ENCODE measurements around the gene DISC1.
"Not testable (repeated sequence)": the region's sequence is repeated elsewhere in the genome, so short reads cannot be mapped to it uniquely, and the experiment has no call there.

DISC1 gene

DNA sequence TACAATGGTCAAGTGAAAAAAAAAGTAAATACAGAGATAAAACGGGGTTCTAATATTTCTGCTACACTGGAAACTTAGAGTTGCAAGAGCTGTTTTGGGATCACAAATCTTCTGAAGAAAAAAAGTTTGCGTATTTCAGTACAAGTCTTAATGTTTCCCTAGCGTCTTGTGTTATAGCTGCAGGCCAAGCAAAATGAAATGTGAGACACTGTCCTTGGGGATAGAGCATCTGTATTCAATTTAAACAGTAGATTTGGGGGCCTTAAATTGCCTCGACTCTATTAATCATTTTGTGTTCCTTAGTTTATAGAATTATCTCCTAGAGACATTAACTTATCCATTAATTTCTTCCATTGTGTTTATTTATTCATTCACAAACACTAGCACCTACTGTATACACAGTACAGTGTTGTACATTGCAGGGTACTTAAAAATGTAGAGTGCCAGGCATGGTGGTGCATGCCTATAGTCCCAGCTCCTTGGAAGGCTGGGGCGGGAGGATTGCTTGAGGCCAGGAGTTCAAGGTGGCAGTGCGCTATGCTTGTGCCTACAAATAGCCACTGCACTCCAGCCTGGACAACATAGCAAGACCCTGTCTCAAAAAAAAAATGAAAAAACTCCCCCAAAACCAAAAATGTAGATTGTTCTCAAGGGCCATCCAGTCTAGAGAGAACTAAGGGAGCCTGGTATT lies 7.9 kb downstream of the DISC1 start:
- in situ Hi-C loops (cut with MboI; ENCODE audit: low sequenced_read_pairs): no loop called here

- in situ Hi-C loops (cut with MboI; ENCODE audit: low sequenced_read_pairs): no loop called here
Measured at GRCh38 chr1:231636157-231636556, 9.6 kb downstream of the DISC1 start.

- in situ Hi-C loops (cut with MboI; ENCODE audit: low sequenced_read_pairs): not testable (repeated sequence)
Measured at GRCh38 chr1:231636922-231637321, 10.3 kb downstream of the DISC1 start.

DNA sequence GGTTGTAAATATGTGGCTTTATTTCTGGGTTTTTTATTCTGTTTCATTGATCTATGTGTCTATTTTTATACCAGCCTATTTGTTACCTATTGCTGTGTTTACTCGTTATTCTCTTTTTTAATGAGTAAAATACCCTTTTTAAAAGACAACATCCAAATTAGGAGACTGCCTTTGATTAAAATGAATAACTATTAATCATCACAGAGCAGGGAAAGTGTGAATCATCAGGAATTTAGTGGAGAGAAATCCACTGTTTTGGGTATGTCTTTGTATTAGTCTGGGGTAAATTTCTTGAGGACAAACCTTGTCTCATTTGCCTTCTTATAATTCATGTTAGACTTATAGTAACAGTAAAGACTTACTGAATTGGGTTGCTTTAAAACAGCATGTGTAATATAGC lies 12.1 kb downstream of the DISC1 start:
- in situ Hi-C loops (cut with MboI; ENCODE audit: low sequenced_read_pairs): no loop called here

DNA sequence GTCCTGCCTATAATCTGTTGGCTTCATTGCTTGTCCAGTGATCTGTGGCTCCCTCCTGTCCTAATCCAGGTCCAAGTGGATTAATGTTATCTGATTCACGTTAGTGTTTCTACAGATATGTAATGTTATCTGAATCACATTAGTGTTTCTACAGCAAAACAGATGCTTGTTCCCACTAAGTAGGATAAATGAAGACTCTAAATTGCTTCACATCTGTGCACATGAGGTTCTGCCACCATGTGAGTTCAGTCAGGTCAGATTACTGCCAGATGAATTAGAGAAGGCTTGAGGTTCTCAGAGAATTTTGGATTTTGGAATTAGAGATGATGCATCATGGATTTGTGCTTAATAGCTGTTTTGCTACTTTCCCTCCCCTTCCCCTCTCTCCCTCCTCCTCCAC lies 13.2 kb downstream of the DISC1 start:
- in situ Hi-C loops (cut with MboI; ENCODE audit: low sequenced_read_pairs): no loop called here

- in situ Hi-C loops (cut with MboI; ENCODE audit: low sequenced_read_pairs): not testable (repeated sequence)
Measured at GRCh38 chr1:231641444-231641843, 14.9 kb downstream of the DISC1 start.

DNA sequence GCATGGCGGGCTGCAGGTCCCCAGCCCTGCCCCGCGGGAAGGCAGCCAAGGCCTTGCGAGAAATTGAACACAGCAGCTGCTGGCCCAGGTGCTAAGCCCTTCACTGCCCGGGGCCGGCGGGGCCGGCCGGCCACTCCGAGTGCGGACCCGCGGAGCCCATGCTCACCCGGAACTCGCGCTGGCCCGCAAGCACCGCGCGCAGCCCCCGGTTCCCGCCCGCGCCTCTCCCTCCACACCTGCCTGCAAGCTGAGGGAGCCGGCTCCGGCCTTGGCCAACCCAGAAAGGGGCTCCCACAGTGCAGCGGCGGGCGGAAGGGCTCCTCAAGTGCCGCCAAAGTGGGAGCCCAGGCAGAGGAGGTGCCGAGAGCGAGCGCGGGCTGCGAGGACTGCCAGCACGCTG lies 15.5 kb downstream of the DISC1 start:
- in situ Hi-C loops (cut with MboI; ENCODE audit: low sequenced_read_pairs): not testable (repeated sequence)

- in situ Hi-C loops (cut with MboI; ENCODE audit: low sequenced_read_pairs): no loop called here
Measured at GRCh38 chr1:231642618-231643017, 16.0 kb downstream of the DISC1 start.

- in situ Hi-C loops (cut with MboI; ENCODE audit: low sequenced_read_pairs): no loop called here
Measured at GRCh38 chr1:231643071-231643934, 16.7 kb downstream of the DISC1 start.

DNA sequence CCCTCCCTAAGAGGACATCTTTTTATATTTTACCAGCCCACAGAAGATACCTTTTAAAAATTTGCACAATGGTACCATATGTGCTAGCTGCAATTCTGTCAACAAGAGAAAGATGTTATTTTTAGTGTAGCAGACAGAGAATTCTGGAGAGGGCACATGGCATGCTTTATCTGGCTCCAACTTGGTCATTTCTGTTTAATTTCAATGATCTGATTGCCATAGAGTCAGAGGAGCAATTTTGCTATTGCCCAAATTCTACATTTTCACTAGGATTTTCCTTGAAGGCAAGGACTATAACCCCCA lies 17.3 kb downstream of the DISC1 start:
- in situ Hi-C loops (cut with MboI; ENCODE audit: low sequenced_read_pairs): no loop called here

DNA sequence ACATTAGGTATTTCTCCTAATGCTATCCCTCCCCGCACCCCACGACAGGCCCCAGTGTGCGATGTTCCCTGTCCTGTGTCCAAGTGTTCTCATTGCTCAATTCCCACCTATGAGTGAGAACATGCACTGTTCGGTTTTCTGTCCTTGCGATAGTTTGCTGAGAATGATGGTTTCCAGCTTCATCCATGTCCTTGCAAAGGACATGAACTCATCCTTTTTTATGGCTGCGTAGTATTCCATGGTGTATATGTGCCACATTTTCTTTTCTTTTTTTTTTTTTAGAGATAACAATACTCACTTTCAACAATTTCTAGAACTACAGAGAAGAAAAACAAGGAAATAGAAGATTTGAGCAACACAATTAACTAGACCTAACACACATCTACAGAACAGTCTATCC lies 19.0 kb downstream of the DISC1 start:
- in situ Hi-C loops (cut with MboI; ENCODE audit: low sequenced_read_pairs): not testable (repeated sequence)

DNA sequence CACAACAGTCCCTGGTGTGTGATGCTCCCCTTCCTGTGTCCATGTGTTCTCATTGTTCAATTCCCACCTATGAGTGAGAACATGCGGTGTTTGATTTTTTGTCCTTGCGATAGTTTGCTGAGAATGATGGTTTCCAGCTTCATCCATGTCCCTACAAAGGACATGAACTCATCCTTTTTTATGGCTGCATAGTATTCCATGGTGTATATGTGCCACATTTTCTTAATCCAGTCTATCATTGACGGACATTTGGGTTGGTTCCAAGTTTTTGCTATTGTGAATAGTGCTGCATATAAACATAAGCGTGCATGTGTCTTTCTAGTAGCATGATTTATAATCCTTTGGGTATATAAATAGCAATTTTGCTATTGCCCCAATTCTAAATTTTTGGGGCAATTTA lies 19.6 kb downstream of the DISC1 start:
- in situ Hi-C loops (cut with MboI; ENCODE audit: low sequenced_read_pairs): not testable (repeated sequence)

DNA sequence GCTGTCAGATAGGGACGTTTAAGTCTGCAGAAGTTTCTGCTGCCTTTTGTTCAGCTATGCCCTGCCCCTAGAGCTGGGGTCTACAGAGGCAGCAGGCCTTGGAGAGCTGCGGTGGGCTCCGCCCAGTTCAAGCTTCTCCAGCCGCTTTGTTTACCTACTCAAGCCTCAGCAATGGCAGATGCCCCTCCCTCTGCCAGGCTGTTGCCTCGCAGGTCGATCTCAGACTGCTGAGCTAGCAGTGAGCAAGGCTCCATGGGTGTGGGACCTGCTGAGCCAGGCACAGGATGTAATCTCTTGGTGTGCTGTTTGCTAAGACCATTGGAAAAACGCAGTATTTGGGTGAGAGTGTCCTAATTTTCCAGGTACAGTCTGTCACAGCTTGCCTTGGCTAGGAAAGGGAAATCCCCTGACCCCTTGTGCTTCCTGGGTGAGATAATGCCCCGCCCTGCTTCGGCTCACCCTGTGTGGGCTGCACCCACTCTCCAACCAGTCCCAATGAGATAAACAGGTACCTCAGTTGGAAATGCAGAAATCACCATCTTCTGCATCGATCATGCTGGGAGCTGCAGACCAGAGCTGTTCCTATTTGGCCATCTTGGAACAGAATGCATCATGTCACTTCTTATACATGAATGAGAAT lies 25.2 kb downstream of the DISC1 start:
- in situ Hi-C loops (cut with MboI; ENCODE audit: low sequenced_read_pairs): not testable (repeated sequence)

DNA sequence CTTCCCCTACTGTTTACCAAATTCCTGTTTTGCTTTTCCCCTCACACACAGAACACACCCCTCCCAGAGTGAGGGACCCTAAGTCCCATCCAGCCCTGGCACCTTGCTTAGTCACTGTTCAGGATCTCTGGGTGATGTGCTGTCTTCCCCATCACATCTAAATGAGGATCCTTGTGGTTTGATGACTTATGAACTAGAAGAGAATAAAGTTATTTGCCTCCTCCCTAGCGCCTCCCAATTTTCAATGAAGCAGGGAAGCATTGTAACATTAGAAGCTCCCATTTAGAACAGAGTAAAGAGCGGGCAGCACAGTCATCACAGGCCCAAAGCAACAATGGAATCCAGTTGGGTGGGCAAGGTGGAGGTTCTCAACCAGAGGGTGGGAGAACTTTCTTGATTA lies 27.0 kb downstream of the DISC1 start:
- in situ Hi-C loops (cut with MboI; ENCODE audit: low sequenced_read_pairs): no loop called here

- in situ Hi-C loops (cut with MboI; ENCODE audit: low sequenced_read_pairs): no loop called here
Measured at GRCh38 chr1:231656741-231657140, 30.2 kb downstream of the DISC1 start.

- in situ Hi-C loops (cut with MboI; ENCODE audit: low sequenced_read_pairs): not testable (repeated sequence)
Measured at GRCh38 chr1:231658223-231658622, 31.6 kb downstream of the DISC1 start.

GRCh38 chr1:231660198-231660597 lies 33.6 kb downstream of the DISC1 start:
- in situ Hi-C loops (cut with MboI; ENCODE audit: low sequenced_read_pairs): no loop called here

GRCh38 chr1:231663211-231663792 lies 36.7 kb downstream of the DISC1 start:
- in situ Hi-C loops (cut with MboI; ENCODE audit: low sequenced_read_pairs): no loop called here

DNA sequence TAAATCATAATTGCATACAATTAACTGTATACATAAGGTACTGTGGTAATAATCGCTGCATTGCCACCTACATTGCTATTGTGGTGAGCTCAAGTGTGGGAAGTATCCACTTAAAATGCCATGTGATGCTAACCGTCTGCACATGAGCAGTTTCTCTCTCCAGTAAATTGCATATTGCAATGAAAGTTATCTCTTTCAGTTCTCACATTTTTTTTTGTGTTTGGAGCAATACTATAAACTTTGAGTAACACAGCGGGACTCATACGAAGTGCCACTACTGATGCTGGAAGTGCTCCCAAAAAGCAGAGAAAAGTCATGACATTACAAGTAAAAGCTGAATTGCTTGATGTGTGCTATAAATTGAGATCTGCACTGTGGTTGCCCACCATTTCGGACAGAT lies 38.5 kb downstream of the DISC1 start:
- in situ Hi-C loops (cut with MboI; ENCODE audit: low sequenced_read_pairs): no loop called here

DNA sequence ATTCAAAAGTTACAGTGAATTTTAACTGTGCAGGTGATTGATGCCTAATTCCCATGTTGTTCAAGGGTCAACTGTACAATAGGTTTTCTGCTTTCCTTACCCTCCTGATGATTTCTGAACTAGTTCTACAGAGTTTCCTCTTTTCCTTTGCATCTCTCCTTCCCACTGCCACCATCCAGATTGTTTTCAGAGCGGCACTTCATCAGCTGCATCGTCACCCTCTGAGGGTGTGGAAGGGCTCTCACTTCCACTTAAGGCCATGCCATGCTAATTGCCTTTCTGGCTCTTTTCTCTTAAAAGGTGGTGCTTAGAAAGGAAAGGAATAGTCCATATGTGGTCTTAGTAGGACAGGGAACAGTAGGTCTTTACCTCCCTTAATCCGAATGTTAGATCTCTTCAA lies 39.1 kb downstream of the DISC1 start:
- in situ Hi-C loops (cut with MboI; ENCODE audit: low sequenced_read_pairs): no loop called here

GRCh38 chr1:231666220-231666936 lies 39.8 kb downstream of the DISC1 start:
- in situ Hi-C loops (cut with MboI; ENCODE audit: low sequenced_read_pairs): no loop called here

Data from HL-60/S4 treated with retinoic acid at 250 ng/mL for 4 days and 3 days (cell line).